Fibroblast of the aortic adventitia (primary cell): ENCODE results near the gene GRM1. TPM values are rescaled to one million over a fixed set of nuclear protein-coding genes. Genes with fewer than 3 reads are reported as not detected.

Source experiments
- DNase-seq: peaks from one replicate; pipeline ENCODE4 v3.0.0-alpha.2; 2010; ENCODE audit warnings: low read depth
- H3K4me3 ChIP-seq: 2 replicates; pipeline ENCODE4 v1.5.1; 2011; ENCODE audit warnings: low read depth, mild to moderate bottlenecking, control low read depth, low read length, moderate library complexity
- total RNA-seq: library from RNA; depleted of rRNA; stranded (reverse); fragments of >200 nt; gene quantifications from 2 replicates; pipeline ENCODE4 v1.2.3, GENCODE V29; 2012; ENCODE audit warnings: low replicate concordance
- TF ChIP-seq, protein P1 (sequence below): IDR thresholded peaks from 2 replicates; pipeline ENCODE4 v1.5.1; 2011; ENCODE audit warnings: mild to moderate bottlenecking, low read length, control low read depth, inconsistent platforms; ENCODE audit not compliant: insufficient read depth

The GRM1 gene
- total RNA-seq, 1 donor, result 0.09 TPM

DNA sequence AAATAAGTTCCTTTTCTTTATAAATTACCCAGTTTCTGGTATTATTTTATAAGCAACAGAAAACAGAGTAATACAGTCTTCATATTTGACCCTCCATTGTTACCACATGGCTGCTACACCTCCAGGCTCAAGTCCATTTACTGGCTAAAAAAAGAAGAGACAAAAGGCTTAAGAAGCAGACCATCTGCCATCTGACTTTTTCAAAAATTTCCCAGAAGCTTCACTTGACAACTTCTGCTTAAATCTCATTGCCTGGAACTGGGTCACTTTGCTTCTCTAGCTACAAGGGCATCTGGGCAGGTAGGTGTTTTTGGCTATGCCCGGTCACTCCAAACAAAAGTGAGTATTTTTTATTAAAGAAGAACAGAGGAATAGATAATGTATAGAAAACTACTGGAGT lies 118.0 kb downstream of the GRM1 start:
- TF ChIP-seq, protein P1, sequence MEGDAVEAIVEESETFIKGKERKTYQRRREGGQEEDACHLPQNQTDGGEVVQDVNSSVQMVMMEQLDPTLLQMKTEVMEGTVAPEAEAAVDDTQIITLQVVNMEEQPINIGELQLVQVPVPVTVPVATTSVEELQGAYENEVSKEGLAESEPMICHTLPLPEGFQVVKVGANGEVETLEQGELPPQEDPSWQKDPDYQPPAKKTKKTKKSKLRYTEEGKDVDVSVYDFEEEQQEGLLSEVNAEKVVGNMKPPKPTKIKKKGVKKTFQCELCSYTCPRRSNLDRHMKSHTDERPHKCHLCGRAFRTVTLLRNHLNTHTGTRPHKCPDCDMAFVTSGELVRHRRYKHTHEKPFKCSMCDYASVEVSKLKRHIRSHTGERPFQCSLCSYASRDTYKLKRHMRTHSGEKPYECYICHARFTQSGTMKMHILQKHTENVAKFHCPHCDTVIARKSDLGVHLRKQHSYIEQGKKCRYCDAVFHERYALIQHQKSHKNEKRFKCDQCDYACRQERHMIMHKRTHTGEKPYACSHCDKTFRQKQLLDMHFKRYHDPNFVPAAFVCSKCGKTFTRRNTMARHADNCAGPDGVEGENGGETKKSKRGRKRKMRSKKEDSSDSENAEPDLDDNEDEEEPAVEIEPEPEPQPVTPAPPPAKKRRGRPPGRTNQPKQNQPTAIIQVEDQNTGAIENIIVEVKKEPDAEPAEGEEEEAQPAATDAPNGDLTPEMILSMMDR, result no peak
- no peak overlapping the region for H3K4me3 ChIP-seq
- no peak for DNase-seq

DNA sequence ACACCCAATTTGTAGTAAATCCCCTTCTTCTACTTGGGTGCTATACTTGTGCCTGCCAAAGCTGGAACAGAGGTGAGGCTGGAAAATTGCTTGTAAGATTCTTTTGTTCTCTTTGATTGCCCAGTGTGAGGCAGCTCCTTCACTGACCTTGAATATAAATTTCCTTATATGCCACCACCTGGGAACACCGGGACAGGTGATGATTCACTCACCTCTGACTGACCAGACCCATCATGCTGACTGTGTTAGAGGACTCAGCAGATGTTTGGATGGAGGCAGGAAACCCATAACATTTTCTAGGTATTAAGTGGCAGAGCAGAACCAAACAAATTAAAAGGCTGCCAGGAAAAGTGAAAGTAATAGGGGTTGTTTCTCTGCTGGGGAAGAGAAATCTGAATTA lies 120.9 kb downstream of the GRM1 start:
- TF ChIP-seq, protein P1, result no peak
- H3K4me3 ChIP-seq, result no peak overlapping the region
- DNase-seq, result no peak

DNA sequence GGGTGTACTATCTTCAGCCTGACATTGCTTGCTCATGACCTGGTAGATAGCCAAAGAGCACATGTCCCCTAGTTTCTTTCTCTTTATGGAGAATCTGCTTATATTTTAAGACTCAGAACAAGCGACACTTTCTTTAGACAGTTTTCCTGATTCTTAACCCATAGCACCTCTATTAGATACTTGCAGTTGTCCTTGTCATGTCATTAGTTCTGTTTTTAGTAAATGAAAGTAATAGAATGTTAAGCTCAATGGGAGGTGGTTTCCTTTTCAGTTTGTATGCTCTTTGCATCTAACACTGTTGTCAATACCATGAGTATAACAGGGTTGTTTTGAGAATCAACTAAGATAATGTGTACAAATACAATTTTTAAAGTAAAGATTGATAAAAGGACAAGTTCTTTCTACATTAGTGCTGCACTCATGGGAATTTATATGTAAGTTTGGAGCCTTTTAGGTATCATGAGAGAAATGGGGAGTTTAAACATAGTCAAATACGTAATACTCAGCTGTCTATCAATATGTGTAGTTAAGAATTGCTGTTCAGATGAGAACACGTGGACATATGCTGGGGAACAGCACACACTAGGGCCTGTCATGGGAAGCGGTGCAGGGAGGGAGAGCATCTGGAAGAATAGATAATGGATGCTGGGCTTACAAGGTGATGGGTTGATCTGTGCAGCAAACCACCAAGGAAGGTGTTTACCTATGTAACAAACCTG lies 124.3 kb downstream of the GRM1 start:
- no peak overlapping the region for H3K4me3 ChIP-seq
- DNase-seq, result no peak
- TF ChIP-seq, protein P1, result no peak

- DNase-seq, result no peak
- TF ChIP-seq, protein P1, result no peak
- H3K4me3 ChIP-seq, result no peak overlapping the region
Observed at GRCh38 chr6:146154197-146154596, 125.3 kb downstream of the GRM1 start.

- H3K4me3 ChIP-seq, result no peak overlapping the region
- TF ChIP-seq, protein P1, result no peak
- no peak for DNase-seq
Observed at GRCh38 chr6:146161664-146162063, 132.8 kb downstream of the GRM1 start.

GRCh38 chr6:146169872-146170271 lies 141.0 kb downstream of the GRM1 start:
- no peak overlapping the region for H3K4me3 ChIP-seq
- TF ChIP-seq, protein P1, result no peak
- no peak for DNase-seq

DNA sequence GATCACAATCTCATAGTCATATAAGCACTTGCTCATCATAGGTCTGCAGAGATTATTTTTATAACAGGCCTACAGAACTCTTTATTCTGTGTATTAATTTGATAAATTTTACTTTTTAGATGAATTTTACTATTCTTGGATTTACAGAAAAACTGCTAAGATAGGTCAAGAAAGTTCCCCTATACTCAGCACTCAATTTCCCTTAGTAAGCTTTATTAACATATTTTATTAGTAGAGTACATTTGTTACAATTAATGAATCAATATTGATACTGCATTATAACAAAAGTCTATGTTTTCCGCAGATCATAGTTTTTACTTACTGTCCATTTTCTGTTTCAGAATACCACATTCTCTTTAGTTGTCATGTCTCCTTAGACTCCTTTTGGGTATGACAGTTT lies 148.9 kb downstream of the GRM1 start:
- DNase-seq, result no peak
- H3K4me3 ChIP-seq, result no peak overlapping the region
- TF ChIP-seq, protein P1, result no peak
